ENCODE results near the gene OR2Z1.

OR2Z1 gene

GRCh38 chr19:8698433-8699063, 22.9 kb upstream of the OR2Z1 start, which contains the start of gene ACTL9:
TSS of gene ACTL9 (minus strand) at chr19:8698795. CDS start at chr19:8698701, 94 bp downstream.
- no peak within 1 kb of the TSS for H3K4me3 ChIP-seq (ENCODE audit: low read length)
- H3K9me3 ChIP-seq (ENCODE audit: insufficient read depth, low read length): no peaks in the 10 kb centered on the region
- no peaks in the 10 kb centered on the region for H3K36me3 ChIP-seq (replicated peaks; ENCODE audit: low read depth, low read length)
- no peaks in the 10 kb centered on the region for H3K27me3 ChIP-seq (ENCODE audit: low read depth, low read length)
- no peak within 1 kb of the TSS for H3K4me2 ChIP-seq (ENCODE audit: low read length)
- no peaks in the 10 kb centered on the region for H3K4me1 ChIP-seq (ENCODE audit: low read length)
- H3K27ac ChIP-seq (ENCODE audit: low read length): no peak within 1 kb of the TSS
- no peaks in the 10 kb centered on the region for H4K20me1 ChIP-seq (ENCODE audit: insufficient read depth, low read length)
- no peak within 1 kb of the TSS for H2AFZ ChIP-seq (ENCODE audit: low read depth, low read length)
- H3K79me2 ChIP-seq (ENCODE audit: low read length): no peaks in the 10 kb centered on the region
- no peak for TF ChIP-seq EZH2phosphoT487 (IDR thresholded peaks at IDR 0.05; ENCODE audit: low read depth)
- no peak for TF ChIP-seq CTCF (IDR thresholded peaks at IDR 0.05; ENCODE audit: low read depth, low read length)
- H3K9ac ChIP-seq (ENCODE audit: low read length): no peak within 1 kb of the TSS

GRCh38 chr19:8699908-8700307, 21.5 kb upstream of the OR2Z1 start:
- no peak overlapping the region for H3K4me2 ChIP-seq (ENCODE audit: low read length)

GRCh38 chr19:8700956-8701355, 20.5 kb upstream of the OR2Z1 start:
- H3K36me3 ChIP-seq (replicated peaks; ENCODE audit: low read depth, low read length): no peaks in the 10 kb centered on the region
- no peaks in the 10 kb centered on the region for H3K27me3 ChIP-seq (ENCODE audit: low read depth, low read length)
- no peak overlapping the region for H2AFZ ChIP-seq (ENCODE audit: low read depth, low read length)
- no peaks in the 10 kb centered on the region for H3K79me2 ChIP-seq (ENCODE audit: low read length)
- TF ChIP-seq EZH2phosphoT487 (IDR thresholded peaks at IDR 0.05; ENCODE audit: low read depth) (no peak), CTCF (IDR thresholded peaks at IDR 0.05; ENCODE audit: low read depth, low read length) (no peak)
- H3K27ac ChIP-seq (ENCODE audit: low read length): no peak overlapping the region
- H3K4me1 ChIP-seq (ENCODE audit: low read length): no peaks in the 10 kb centered on the region
- no peak overlapping the region for H3K4me3 ChIP-seq (ENCODE audit: low read length)
- H3K9me3 ChIP-seq (ENCODE audit: insufficient read depth, low read length): no peaks in the 10 kb centered on the region
- H3K4me2 ChIP-seq (ENCODE audit: low read length): no peak overlapping the region
- H3K9ac ChIP-seq (ENCODE audit: low read length): no peak overlapping the region
- no peaks in the 10 kb centered on the region for H4K20me1 ChIP-seq (ENCODE audit: insufficient read depth, low read length)

More at GRCh38 chr19:8699908-8700307, 21.5 kb upstream of the OR2Z1 start:
- no peaks in the 10 kb centered on the region for H3K79me2 ChIP-seq (ENCODE audit: low read length)
- H3K9me3 ChIP-seq (ENCODE audit: insufficient read depth, low read length): no peaks in the 10 kb centered on the region
- H3K4me3 ChIP-seq (ENCODE audit: low read length): no peak overlapping the region
- no peaks in the 10 kb centered on the region for H3K4me1 ChIP-seq (ENCODE audit: low read length)
- no peak overlapping the region for H3K27ac ChIP-seq (ENCODE audit: low read length)
- H2AFZ ChIP-seq (ENCODE audit: low read depth, low read length): no peak overlapping the region
- TF ChIP-seq EZH2phosphoT487 (IDR thresholded peaks at IDR 0.05; ENCODE audit: low read depth) (no peak), CTCF (IDR thresholded peaks at IDR 0.05; ENCODE audit: low read depth, low read length) (no peak)
- H3K27me3 ChIP-seq (ENCODE audit: low read depth, low read length): no peaks in the 10 kb centered on the region
- no peaks in the 10 kb centered on the region for H3K36me3 ChIP-seq (replicated peaks; ENCODE audit: low read depth, low read length)
- H3K9ac ChIP-seq (ENCODE audit: low read length): no peak overlapping the region
- H4K20me1 ChIP-seq (ENCODE audit: insufficient read depth, low read length): no peaks in the 10 kb centered on the region

GRCh38 chr19:8702350-8702749, 19.1 kb upstream of the OR2Z1 start:
- H3K4me1 ChIP-seq (ENCODE audit: low read length): no peaks in the 10 kb centered on the region
- TF ChIP-seq CTCF (IDR thresholded peaks at IDR 0.05; ENCODE audit: low read depth, low read length): no peak
- no peak for TF ChIP-seq EZH2phosphoT487 (IDR thresholded peaks at IDR 0.05; ENCODE audit: low read depth)

More at GRCh38 chr19:8702350-8702749, 19.1 kb upstream of the OR2Z1 start:
- Histone ChIP-seq H3K27me3 (ENCODE audit: low read depth, low read length) (no peaks in the 10 kb centered on the region), H3K27ac (ENCODE audit: low read length) (no peak overlapping the region), H3K4me3 (ENCODE audit: low read length) (no peak overlapping the region), H3K79me2 (ENCODE audit: low read length) (no peaks in the 10 kb centered on the region), H3K9me3 (ENCODE audit: insufficient read depth, low read length) (no peaks in the 10 kb centered on the region), H4K20me1 (ENCODE audit: insufficient read depth, low read length) (no peaks in the 10 kb centered on the region), H3K4me2 (ENCODE audit: low read length) (no peak overlapping the region), H2AFZ (ENCODE audit: low read depth, low read length) (no peak overlapping the region), H3K9ac (ENCODE audit: low read length) (no peak overlapping the region), H3K36me3 (replicated peaks; ENCODE audit: low read depth, low read length) (no peaks in the 10 kb centered on the region)
